Glutamatergic neuron (in vitro differentiated cells): Measurements from ENCODE around the gene VIPAS39. TPM values are rescaled to one million over a fixed set of nuclear protein-coding genes. Genes with fewer than 3 reads are reported as not detected.

Experiments used
- DNase-seq: peaks from one replicate; pipeline ENCODE4 v3.0.0; 2022
- H3K27ac Mint-ChIP-seq: one replicate; pipeline ENCODE4 v1.8.0; 2020; ENCODE audit warnings: mild to moderate bottlenecking, mixed read lengths, inconsistent platforms; ENCODE audit not compliant: unreplicated experiment
- H3K27me3 Mint-ChIP-seq: one replicate; pipeline ENCODE4 v1.8.0; 2020; ENCODE audit warnings: mild to moderate bottlenecking, moderate library complexity, mixed read lengths, inconsistent platforms; ENCODE audit not compliant: unreplicated experiment
- H3K36me3 Mint-ChIP-seq: one replicate; pipeline ENCODE4 v1.8.0; 2020; ENCODE audit warnings: mild to moderate bottlenecking, mixed read lengths, inconsistent platforms; ENCODE audit not compliant: unreplicated experiment
- H3K4me1 Mint-ChIP-seq: one replicate; pipeline ENCODE4 v1.8.0; 2020; ENCODE audit warnings: mild to moderate bottlenecking, low read depth, mixed read lengths, inconsistent platforms; ENCODE audit not compliant: unreplicated experiment
- H3K4me3 Mint-ChIP-seq: one replicate; pipeline ENCODE4 v1.8.0; 2020; ENCODE audit warnings: mild to moderate bottlenecking, mixed read lengths, inconsistent platforms; ENCODE audit not compliant: unreplicated experiment
- H3K9me3 Mint-ChIP-seq: one replicate; pipeline ENCODE4 v1.8.0; 2020; ENCODE audit warnings: mild to moderate bottlenecking, moderate library complexity, mixed read lengths, inconsistent platforms; ENCODE audit not compliant: unreplicated experiment
- long read RNA-seq: library from polyadenylated mRNA; unstranded; transcript quantifications from one replicate; pipeline ENCODE4 v2.0.0, GENCODE V29; 2020; ENCODE audit not compliant: unreplicated experiment
- total RNA-seq: library from RNA; stranded (reverse); fragmentation: NEBNext Ultra II Directional; extraction: Animal tissue kit (Norgen Biotek cat#: 25700); gene quantifications from one replicate; pipeline ENCODE4 v1.2.1, GENCODE V29; 2021; ENCODE audit not compliant: unreplicated experiment
- TF ChIP-seq, protein P1 (sequence below): fragments of 200-600 bp; sonication (generic); IDR thresholded peaks from one replicate; pipeline ENCODE4 v1.5.0; 2021; ENCODE audit not compliant: partially characterized antibody, unreplicated experiment

Gene VIPAS39
- total RNA-seq, result 31.6 TPM
- long read RNA-seq, transcript VIPAS39-211 (20 exons, 2,562 nt), result major isoform, 6 of 9 reads
- long read RNA-seq, partial matches to known transcripts, result 2 of 9 reads
- long read RNA-seq, other reads (novel, unspliced or antisense), result 0 of 9 reads

DNA sequence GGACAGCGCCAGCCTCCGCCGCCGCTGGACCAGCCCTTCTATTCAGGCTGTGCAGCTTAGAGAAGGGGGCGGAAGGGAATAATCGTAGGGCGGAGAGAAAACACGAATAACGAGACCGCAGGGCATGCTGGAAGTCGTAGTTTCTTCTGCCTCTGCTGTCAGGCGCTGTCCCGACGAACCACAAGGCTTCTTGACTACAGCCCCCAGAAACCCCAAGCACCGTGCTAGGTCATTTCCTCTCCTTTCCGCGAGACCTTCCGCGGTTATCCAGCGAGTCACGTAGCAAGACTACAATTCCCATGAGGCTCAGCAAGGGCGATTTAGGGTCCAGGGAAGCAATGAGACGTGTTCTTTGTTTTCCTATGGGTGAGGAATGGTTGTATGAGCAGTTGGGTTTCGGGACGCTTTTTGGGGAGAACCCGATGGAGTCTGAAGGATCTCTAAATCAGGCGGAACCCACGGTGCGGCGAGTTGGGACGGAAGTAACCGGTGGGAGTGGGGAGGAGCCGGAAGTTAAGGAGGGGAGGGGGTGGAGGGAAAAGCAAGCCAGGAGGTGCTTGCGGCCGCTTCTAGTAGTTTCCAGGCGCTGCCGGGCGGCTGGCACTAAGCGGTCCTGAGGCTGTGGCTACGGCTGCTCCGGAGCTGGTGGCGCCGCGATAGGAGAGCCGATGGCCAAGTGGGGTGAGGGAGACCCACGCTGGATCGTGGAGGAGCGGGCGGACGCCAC lies at the start of gene VIPAS39, which contains the start of gene AHSA1:
VIPAS39 (minus strand) TSS at position 80 of the 727 bp plus-strand sequence. CDS start 3,499 bp downstream, outside the sequence.
AHSA1 (plus strand) TSS at position 572 of the 727 bp plus-strand sequence; CDS start at position 669, 97 bp downstream.
- peaks cover 2% of the 10 kb centered on the region for H3K27me3 Mint-ChIP-seq
- H3K9me3 Mint-ChIP-seq, result peaks cover 5% of the 10 kb centered on the region
- peak within 1 kb of the TSS; percentile 100 for H3K27ac Mint-ChIP-seq
- DNase-seq, result peak; percentile 88
- TF ChIP-seq, protein P1, sequence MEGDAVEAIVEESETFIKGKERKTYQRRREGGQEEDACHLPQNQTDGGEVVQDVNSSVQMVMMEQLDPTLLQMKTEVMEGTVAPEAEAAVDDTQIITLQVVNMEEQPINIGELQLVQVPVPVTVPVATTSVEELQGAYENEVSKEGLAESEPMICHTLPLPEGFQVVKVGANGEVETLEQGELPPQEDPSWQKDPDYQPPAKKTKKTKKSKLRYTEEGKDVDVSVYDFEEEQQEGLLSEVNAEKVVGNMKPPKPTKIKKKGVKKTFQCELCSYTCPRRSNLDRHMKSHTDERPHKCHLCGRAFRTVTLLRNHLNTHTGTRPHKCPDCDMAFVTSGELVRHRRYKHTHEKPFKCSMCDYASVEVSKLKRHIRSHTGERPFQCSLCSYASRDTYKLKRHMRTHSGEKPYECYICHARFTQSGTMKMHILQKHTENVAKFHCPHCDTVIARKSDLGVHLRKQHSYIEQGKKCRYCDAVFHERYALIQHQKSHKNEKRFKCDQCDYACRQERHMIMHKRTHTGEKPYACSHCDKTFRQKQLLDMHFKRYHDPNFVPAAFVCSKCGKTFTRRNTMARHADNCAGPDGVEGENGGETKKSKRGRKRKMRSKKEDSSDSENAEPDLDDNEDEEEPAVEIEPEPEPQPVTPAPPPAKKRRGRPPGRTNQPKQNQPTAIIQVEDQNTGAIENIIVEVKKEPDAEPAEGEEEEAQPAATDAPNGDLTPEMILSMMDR, result no peak
- peaks cover 13% of the 10 kb centered on the region for H3K4me1 Mint-ChIP-seq
- no peaks in the 10 kb centered on the region for H3K36me3 Mint-ChIP-seq
- H3K4me3 Mint-ChIP-seq, result peak within 1 kb of the TSS; percentile 100

DNA sequence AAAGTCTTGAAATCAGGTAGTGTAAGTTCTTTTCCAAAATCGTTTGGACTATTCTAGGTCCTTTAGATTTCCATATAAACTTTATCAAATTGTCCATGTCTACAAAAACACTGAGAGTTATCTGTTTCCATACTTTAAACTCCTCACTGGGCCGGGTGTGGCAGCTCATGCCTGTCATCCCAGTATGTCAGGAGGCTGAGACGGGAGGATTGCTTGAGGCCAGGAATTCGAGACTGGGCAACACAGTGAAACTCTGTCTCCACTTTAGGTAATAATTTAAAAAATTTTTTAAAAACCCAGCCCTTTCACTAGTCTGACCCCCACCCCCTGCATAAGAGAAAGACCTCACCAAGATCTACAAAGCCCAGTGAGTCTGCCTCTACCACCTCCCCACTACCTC lies 47.6 kb upstream of the VIPAS39 start:
- Mint-ChIP-seq H3K4me1 (no peaks in the 10 kb centered on the region), H3K27me3 (peaks cover 8% of the 10 kb centered on the region), H3K9me3 (peaks cover 4% of the 10 kb centered on the region), H3K4me3 (no peak overlapping the region), H3K27ac (no peak overlapping the region), H3K36me3 (peaks cover 5% of the 10 kb centered on the region)
- no peak for DNase-seq
- TF ChIP-seq, protein P1, result no peak

DNA sequence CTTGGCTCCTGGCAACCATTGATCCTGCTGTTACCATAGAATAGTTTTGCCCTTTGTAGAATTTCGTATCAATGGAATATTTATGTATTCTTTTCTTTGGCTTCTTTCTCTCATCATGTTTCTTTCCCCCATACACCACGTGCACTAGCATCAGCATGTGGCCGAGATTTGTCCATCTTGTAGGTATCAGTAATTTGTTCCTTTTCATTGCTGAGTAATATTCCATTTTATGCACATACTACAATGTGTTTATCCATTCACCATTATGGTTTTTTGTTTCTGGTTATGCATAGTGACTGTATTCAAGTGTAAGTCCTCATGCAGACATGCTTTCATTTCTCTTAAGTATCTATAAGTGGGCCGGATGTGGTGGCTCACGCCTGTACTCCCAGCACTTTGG lies 45.7 kb upstream of the VIPAS39 start:
- peaks cover 5% of the 10 kb centered on the region for H3K36me3 Mint-ChIP-seq
- H3K27ac Mint-ChIP-seq, result no peak overlapping the region
- H3K4me3 Mint-ChIP-seq, result no peak overlapping the region
- H3K4me1 Mint-ChIP-seq, result no peaks in the 10 kb centered on the region
- no peak for DNase-seq
- peaks cover 4% of the 10 kb centered on the region for H3K9me3 Mint-ChIP-seq
- TF ChIP-seq, protein P1, result no peak
- H3K27me3 Mint-ChIP-seq, result peaks cover 8% of the 10 kb centered on the region

DNA sequence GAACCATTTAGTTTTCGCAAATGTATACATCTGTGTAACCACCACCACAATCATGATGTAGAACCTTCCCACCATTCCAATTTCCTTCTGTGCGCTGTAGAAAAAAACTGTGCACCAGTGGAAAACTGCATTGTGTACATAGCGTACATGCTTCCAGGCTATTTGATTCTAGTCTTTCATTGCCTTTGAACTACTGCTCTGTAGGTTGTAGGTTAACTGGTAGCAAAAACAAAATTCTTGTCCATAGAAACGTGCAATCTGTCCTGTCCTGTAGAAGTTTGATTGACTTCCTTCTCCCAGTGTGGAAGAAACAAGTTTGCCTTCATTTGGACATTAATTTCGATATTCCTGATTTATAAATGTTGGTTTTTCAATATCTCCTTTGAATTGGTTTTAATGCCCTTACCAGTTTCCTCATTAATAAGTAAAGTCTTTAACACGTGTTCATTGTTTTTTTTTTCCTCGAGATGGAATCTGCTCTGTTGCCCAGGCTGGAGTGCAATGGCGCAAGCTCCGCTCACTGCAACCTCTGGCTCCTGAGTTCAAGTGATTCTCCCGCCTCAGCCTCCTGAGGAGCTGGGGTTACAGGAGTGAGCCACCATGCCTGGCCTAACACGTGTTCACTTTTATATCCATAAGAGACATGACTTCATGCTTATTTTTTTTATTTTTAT lies 44.8 kb upstream of the VIPAS39 start:
- H3K9me3 Mint-ChIP-seq, result peaks cover 4% of the 10 kb centered on the region
- H3K27me3 Mint-ChIP-seq, result peaks cover 10% of the 10 kb centered on the region
- no peak overlapping the region for H3K4me3 Mint-ChIP-seq
- H3K27ac Mint-ChIP-seq, result no peak overlapping the region
- DNase-seq, result no peak
- H3K36me3 Mint-ChIP-seq, result peaks cover 5% of the 10 kb centered on the region
- TF ChIP-seq, protein P1, result no peak
- no peaks in the 10 kb centered on the region for H3K4me1 Mint-ChIP-seq
